ENCODE measurements around the gene DOCK1.

The DOCK1 gene

DNA sequence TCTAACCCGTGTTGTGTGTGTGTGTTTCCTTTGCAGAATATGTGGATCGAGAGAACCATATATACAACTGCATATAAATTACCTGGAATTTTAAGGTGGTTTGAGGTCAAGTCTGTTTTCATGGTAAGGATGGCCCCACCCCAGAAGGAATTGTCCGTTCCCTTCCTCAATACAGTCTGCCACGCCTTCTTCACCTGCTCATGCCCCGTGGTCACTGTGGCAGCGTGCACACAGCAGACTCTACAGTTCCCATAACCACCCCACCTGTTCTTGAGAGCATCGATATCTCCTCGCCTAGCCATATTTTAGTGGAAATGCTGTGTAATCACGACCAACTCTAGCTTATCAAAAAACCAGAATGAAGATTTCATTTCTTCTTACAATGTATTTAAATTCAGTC is 509.9 kb downstream of the DOCK1 start:
- no peak for DNase-seq

DNA sequence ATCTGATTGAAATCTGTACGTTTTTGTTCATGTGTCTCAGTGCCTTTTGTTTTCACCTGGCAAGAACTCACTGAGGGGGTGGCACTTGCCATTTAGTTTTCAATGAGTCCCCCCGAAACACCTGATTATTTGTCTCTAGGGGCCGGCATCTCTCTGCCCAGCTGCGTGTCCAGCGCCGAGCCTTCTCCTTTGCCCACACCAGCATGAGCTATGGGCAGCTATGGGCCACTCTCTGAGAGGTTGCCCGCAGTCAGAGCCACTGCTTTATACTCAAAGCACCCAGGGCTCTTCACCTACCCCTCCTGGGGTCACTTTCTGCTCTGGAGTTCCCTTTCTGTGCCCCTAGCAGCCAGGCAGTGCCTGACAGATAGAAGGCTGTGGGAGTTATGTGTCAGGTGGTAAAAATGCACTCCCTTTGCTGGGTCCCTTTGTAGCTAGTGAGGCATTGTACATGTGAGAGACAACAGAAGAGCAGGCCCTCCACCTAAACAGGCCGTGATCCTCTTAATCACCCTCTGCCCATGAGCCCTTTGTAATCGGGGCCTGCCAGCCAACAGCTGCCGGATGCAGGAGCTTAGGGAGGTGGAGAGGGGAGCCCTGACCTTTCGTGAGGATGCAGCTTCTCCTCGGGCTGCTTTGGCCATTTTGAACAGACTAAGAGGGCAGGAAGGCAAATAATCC is 510.8 kb downstream of the DOCK1 start:
- no peak for DNase-seq

DNA sequence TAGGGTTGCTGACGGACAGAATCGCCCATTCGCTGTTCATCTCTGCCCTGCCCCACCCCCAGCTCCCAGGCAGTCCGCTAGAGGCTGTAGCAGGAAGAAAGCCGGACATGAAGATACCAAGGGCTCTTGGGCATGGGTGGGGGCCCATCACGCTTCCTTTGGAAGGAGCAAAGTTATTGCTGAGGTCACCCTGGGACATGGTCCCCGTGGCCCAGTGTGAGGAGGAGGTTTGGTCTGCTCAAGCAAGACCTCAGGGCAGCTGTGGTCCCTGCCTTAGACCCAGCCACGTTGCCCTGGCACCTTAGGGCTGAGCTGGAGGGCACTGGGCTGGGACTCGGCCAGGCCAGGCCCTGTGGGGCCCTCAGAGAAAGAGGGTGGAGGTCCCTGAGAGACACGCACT is 511.8 kb downstream of the DOCK1 start:
- DNase-seq: no peak

DNA sequence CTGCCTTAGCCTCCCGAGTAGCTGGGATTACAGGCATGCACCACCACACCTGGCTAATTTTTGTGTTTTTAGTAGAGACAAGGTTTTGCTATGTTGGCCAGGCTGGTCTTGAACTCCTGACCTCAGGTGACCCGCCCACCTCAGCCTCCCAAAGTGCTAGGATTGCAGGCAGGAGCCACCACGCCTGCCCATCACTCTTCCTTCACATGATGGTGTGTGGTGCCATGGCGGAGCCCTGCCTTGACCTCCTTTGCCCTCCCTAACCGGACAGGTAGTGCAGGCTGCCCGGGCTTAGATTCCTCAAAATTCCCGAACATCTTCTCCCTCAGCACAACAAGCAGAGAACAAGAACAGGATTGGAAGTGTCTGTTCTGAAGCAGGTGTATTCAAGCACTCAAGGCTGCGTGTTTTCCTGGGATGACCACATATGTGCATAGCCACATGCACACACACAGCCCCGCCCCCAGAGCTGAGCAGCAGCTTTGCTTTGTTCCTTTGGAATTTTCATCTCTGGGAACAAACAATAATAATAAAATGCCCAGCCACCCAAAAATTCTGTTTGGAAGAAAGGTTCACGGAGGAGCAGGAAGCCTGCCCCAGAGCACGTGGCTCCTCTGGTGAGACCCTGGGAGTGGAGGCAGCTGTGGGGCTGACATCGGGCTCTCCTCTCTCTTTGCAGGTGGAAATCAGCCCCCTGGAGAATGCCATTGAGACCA is 512.6 kb downstream of the DOCK1 start:
- no peak for DNase-seq

DNA sequence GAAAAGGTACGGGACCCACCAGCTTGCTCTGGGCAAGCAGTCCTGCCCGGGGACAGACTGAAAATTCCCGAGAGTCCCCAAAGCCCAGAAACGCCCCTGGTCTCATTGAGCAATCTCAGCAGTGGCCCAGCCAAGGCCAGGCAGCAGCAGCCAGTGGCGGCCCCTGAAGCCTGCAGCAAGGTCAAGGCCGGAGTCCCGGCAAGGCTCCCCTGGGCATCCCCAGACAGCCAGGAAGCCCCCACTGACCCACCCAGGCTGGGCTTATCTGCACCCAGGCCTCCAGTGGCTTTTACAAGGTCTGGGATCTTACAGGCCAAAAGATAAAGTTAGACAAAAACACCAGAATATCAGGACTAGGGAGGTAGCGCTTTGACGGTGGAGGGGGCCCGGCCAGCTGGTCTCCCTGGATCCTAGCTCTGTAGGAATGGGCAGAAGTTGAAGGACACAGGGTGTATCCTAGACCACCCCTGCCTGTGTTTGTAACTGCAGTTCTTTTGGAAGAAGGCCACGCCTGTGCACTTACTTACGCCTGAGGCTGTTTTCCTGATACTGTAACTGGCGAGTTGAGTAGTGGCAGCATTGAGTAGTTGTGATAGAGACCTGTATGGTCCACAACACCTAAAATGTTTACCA is 513.4 kb downstream of the DOCK1 start:
- no peak for DNase-seq

DNA sequence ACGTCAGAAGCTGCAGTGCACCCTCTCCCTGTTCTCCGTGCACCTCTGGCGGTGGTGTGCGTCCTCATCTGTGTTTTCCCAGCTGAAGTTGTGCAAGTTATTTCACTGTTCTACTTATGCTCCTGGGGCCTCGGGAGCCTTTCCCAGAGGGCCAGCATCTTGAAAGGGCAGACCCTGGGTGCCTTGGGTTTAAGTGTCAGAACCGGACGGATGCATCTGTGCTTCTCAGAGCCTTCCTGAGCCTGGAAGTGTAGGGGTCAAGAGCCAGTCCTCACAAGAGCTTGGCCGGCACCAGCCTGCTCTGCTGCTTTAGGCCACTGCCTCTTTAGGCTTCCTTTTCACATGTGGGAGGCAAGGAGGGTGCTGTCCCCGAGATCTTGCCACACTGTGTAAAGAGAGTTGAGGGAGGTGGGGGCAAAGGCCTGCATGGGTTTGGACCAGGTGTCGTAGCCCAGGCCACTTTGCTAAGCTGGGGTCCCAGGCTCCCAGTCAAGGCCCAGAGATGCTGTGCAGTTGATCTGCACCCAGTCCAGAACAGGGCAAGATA is 515.0 kb downstream of the DOCK1 start:
- DNase-seq: no peak

DNA sequence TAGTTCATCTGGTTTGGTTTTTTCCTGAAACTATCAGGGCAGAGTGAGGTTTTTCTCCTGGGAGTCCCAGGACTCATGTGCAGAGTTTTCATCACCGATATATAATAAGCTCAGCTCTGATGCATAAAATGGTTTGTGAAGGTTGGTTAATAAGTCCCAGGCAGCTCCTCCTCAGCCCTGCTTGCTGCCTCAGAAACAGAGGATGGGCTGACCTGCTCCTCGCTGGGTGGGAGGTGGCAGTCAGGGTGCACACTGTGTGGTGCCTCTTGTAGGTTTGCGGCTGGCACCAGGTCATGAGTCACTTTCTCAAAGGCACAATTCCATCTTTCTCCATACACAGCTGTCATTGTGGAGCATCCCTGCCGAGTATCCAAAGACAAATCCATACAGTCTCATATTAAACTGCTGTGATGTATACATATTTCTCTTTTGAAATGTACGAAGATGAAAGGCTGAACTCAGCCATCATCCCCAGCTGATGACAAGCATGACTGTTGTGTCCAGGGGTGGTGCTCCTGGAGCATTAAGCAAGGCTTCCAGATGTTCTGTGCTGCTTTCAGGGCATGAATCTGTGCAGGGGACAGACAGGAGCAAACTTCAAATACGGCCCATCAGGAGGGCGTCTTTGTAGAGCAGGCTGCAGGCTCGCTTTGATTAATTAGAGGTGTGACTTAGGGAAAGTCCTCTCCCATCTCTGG is 518.1 kb downstream of the DOCK1 start:
- no peak for DNase-seq

DNA sequence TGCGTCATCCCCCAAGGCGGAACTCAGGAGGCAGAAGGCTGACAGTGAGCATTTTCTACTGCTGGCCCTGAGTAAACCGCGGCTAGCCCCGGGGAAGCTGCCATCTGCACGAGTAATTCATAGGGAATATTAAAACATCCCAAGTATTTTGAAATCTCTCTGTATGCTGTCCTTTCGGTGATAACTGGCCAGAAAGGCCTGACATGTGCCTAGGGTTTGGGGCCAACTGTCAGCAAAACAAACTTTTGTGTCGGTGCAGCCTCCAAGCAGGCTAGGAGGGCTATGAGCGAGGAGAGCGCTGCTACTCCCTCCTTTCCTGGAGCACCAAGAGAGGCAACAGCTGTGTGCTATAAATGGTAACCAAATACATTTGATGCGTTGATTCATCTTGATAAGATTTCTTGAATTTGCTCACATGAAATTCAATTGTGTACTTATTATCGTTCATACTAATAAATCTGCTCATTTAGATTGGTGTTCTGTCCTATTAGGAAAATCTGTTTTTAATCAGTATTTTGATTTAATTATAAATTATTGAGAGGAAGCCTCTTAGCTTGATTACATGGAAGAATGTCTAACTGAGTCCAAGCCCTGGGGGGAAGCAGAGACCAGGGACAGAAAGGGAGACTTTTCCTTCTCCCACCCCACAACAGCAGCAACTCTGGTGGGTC is 519.5 kb downstream of the DOCK1 start:
- DNase-seq: no peak

DNA sequence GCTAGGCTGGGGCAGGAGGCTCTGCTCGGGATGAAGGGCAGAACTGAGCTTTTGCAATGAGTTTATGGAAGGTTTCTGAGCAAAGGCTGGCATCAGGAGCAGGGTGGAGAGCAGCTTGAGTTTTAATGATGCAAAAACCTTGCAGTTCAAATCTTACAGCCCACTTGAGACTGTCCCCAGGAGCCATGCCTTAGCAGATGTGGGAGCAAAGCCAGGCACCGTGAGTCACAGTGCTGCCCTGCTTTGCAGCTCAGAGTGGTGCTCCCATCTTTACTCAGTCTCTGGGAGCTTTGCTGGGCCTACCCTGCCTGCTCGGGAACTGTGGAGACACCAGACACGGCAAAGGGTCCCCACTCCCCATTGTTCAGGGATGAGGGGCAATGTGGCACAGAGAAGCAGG is 521.5 kb downstream of the DOCK1 start:
- DNase-seq: no peak

DNA sequence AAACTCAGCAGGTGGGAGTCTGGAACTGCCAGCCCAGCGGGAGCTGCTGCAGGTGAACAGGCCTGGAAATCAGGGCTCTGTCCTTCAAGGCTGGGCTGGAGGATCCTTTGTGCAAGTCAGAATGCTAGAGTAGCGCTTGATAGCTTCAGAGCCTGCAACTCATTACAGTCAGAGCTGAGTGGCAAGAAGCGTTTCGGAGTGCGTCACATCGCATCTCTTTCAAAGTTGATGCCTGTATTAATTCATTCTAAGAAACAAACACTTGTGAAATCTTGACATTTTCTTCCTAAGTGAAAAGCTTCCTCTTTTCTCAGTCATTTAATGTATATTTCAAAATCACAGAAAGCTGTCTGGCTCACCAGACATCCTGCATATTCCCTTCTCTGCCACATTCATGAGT is 522.7 kb downstream of the DOCK1 start:
- no peak for DNase-seq

DNA sequence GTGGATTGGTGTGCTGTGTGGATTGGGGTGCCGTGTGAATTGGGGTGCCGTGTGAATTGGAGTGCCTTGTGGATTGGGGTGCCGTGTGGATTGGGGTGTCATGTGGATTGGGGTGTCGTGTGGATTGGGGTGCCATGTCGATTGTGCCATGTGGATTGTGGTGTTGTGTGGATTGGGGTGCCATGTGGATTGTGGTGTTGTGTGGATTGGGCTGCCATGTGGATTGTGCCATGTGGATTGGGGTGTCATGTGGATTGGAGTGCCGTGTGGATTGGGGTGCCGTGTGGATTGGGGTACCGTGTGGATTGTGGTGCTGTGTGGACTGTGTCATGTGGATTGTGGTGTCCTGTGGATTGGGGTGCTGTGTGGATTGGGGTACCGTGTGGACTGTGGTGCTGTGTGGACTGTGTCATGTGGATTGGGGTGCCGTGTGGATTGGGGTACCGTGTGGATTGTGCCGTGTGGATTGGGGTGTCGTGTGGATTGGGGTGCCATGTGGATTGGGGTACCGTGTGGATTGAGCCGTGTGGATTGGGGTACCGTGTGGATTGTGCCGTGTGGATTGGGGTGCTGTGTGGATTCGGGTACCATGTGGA is 523.3 kb downstream of the DOCK1 start:
- no peak for DNase-seq

DNA sequence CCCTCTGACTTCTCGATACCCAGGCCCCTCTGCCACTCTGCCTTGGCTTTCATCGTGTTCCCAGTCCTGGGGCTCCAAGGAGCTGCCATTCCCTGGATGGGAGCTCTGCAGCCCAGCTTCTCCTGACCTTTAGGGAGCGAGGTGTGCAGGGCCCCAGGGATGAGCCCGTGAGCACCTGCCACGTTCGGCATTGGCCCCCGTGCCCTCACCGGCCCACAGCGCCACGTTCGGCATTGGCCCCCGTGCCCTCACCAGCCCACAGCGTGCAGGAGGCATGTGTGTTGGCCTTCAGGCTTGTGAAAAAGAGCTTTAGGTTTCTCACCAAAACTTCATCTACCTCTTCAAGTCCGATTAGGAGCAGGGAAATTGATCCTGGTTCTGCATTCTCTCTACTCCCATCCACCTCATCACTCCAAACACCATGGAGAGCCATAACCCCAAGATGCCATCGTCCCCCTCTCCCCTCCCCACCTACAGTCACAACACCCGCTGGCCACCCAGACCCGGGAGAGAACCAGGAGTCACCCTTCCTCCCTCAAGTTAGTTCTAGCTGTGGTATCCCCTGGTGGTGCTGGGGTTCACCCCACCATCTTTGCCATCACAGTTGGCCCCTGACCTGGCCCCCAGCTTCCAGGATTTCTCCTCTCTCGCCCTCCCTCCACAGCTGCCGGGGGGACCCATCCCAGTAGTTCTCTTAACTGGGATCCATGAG is 524.5 kb downstream of the DOCK1 start:
- DNase-seq: no peak

DNA sequence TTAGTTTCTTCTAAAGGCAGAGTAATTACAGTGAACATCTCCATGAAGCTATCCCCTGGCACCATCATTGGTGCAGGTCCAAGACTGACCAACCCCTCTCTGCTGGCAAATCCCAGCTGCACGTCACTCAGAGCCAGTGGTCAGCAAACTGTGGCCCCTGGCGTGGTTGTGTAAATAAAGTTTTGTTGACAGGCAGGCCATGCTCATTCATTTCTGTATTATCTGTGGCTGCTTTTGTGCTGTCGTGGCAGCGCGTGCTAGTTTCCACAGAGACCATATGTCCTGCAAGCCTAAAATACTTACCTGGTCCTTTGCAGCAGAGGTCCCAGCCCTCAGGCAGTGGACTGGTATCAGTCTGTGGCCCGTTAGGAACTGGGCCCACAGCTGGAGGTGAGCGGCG is 526.3 kb downstream of the DOCK1 start:
- DNase-seq: no peak

DNA sequence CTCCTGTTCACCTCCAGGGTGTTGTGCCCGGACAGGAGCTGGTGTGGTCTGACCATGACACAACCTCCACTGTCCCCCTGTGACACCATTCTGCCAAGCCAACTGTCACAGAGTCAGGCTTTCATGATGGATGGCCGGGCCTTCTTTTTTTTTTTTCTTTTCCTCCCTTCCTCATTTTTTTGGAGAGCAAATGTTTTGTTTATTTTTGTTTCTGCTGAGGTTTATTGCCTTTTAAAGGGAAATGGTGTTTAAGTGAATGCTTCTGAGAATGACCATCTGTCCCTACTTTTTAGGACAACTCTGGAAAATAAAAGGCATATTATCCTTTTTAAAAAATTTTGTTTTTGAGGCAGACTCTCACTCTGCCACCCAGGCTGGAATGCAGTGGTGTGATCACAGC is 528.8 kb downstream of the DOCK1 start:
- DNase-seq: no peak

DNA sequence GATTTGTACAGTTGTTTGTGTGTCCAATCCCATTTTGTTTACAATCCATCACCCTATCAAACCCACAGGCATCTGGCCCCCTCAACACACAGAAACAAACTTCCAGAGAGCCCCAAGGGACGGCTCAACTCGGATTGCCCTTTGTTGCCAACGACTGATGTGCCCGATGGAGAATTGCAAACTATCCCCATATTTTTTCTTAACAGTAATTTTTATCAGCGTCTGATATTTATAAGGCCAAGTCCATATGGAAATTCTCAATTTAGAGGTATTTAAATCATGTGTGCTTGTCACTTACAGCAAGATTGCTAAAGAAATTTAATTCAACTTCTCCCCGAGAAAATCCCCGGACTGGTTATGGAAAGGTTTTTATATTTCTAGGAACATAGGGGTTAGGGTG is 530.0 kb downstream of the DOCK1 start:
- no peak for DNase-seq

DNA sequence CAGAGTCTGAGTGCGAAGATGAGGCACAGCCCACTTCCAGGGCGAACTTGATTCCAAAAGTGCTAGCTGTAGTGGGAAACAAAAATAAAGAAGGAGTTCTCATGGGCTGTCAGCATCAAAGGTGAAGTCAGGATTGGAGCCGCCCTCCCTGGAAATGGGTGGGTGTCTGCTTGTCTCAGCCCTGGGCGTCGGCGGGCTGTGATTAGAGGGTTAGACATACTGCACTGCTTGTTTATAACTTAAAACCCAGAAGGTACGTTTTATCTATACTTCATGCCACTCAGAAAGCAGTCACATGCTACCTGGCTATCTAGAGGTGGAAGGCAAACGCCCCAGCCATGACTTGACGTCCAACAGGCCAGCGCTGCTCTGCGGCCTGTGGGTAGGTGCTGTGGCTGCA is 535.1 kb downstream of the DOCK1 start:
- no peak for DNase-seq

DNA sequence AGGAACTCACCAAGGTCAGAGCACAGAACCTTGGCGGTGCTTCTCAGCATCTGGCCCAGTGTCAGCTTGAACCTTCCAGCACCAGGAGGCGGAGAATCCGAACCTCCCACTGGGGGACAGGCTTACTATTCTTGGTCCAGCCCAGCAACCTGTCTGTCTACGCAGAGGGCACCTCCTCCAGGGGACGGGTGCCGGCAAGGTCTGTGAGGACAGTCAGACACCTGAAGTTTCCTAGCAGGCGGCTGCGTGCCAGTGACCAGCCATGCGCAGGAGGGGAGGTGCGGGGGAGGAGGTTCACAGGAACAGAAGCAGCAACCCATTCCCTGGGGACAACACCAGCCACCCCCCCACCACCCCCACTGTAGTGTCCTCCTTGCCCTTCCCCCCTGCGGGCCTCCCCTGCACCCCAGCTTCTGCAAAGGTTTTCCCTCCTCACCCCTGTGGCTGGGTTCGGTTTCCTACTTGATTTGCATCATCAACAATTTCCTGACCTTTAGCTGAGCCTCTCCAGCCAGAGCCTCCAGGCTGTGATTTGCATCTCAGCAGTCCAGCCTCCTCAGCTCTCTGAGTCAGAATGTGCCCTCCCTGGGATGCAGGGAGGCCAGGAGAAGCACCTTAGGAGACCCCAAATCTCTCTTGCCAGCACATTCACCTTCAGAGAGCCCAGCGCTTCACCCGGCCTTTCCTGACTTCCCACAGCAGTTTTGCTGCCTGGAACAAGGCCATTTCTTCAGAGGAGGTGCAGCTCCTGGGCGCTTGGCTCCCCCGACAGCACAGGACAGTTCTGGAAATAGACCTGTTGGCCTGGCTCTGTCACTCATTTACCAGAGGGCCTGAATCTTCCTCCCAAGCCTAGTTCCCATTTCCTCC is 536.4 kb downstream of the DOCK1 start:
- no peak for DNase-seq

DNA sequence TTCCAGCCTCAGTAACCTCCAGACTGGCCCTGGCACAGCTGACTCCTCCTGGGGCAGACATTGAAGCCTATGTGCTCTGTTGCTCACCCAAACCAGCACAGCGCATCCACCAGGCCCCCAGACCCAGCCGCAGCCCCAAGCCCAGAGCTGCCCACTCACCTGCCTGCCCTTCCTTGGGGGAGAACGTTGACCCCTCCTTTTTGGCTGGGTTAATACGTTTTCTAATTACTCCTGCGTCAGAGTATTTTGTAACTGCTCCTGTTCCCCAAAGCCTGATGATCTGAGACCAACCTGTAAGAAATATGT is 536.9 kb downstream of the DOCK1 start:
- DNase-seq: no peak

DNA sequence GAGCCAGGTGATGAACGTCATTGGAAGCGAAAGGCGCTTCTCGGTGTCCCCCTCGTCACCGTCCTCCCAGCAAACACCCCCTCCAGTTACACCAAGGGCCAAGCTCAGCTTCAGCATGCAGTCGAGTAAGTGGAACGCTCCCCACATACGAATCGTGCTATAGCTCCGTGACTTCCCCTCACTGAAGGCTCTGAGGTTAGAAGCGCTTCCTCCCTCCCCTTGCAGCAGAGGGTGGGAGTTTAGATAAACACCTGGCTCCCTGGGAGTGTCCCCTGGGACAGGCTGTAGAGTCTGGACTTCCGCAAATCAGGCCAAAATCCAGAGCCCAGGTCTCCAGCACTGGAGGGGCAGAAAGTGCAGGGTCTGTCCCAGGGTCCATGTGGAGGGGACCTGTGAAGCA is 538.9 kb downstream of the DOCK1 start:
- DNase-seq: no peak

DNA sequence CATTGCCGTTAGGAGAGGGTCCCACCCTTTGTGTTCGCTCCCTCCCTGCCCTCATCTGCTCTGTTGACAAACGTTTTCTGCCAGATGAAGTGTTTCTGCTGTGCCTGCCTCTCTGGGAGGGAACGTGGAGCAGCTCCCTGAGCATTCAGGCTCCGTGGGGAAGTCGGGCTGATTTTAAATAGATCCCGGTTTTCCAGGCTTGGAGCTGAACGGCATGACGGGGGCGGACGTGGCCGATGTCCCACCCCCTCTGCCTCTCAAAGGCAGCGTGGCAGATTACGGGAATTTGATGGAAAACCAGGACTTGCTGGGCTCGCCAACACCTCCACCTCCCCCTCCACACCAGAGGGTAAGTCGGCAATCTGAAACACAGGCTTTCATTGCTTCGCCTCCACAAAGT is 542.0 kb downstream of the DOCK1 start:
- no peak for DNase-seq

DNA sequence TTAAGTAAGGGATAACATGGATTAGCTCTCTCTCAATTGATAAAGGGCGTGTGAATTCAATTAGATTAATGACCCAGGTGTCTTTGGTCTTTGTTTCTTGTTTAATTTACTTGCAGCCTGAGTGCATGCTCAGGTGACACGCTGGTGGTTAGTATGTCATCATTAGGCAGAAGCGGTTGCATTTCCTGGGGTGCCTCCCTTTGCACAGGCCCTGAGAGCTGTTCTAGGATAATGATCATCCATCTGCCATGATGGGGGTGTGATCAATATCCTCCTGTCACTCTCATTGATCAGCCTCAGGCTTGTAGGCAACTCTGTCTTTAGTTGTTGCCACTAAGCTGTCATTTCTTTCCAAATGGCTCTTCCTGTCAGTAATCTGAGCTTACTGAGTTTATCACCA is 544.3 kb downstream of the DOCK1 start:
- no peak for DNase-seq

Data from NCI-H1105 (cell line).